ENCODE results near the gene SURF6. TPM values are rescaled to one million over a fixed set of nuclear protein-coding genes. Genes with fewer than 3 reads are reported as not detected.

SURF6 gene
- total RNA-seq, 2 experiments from 2014 or later = 14.2 to 17.3 TPM

- POLR2A ChIA-PET = no interaction called here
- Mint-ChIP-seq H3K27ac (no peak overlapping the region), H3K9me3 (no peaks in the 10 kb centered on the region), H3K4me1 (peaks cover 43% of the 10 kb centered on the region), H3K4me3 (no peak overlapping the region), H3K27me3 (no peaks in the 10 kb centered on the region), H3K36me3 (ENCODE audit: low read depth) (peaks cover 66% of the 10 kb centered on the region)
- no peak for DNase-seq
- CTCF ChIA-PET = interaction anchor here (1.3 to 1.5 kb wide), 2 partner anchors 10 to 36 kb away, joined by 6 read pairs; partner anchors contain the start of genes SURF1 and SURF2
These were observed 30.4 kb upstream of the SURF6 start for GRCh38 chr9:133366435-133366834.

- Mint-ChIP-seq H3K27me3 (no peaks in the 10 kb centered on the region), H3K27ac (no peak overlapping the region), H3K36me3 (ENCODE audit: low read depth) (peaks cover 55% of the 10 kb centered on the region), H3K9me3 (no peaks in the 10 kb centered on the region), H3K4me1 (peaks cover 30% of the 10 kb centered on the region), H3K4me3 (no peak overlapping the region)
- POLR2A ChIA-PET = no interaction called here
- CTCF ChIA-PET = interaction anchor here (0.8 to 1.0 kb wide), 3 partner anchors 9 to 176 kb away, joined by 3 read pairs; no protein-coding TSS in a partner anchor
- no peak for DNase-seq
These were observed 26.5 kb upstream of the SURF6 start for GRCh38 chr9:133362359-133363044.

- H3K36me3 Mint-ChIP-seq (ENCODE audit: low read depth) = peaks cover 53% of the 10 kb centered on the region
- H3K4me1 Mint-ChIP-seq = peaks cover 33% of the 10 kb centered on the region
- no peaks in the 10 kb centered on the region for H3K27me3 Mint-ChIP-seq
- H3K9me3 Mint-ChIP-seq = no peaks in the 10 kb centered on the region
- H3K4me3 Mint-ChIP-seq = no peak overlapping the region
- CTCF ChIA-PET = interaction anchor here (0.6 to 1.2 kb wide), 4 partner anchors 10 to 24 kb away, joined by 3 to 4 read pairs (median 3); partner anchors contain the start of genes MED22 and RPL7A
- H3K27ac Mint-ChIP-seq = no peak overlapping the region
- DNase-seq = no peak
- POLR2A ChIA-PET = no interaction called here
These were observed 25.6 kb upstream of the SURF6 start for GRCh38 chr9:133361507-133362092.

GRCh38 chr9:133360400-133361393 is 24.7 kb upstream of the SURF6 start:
- Mint-ChIP-seq H3K4me1 (peaks cover 32% of the 10 kb centered on the region), H3K9me3 (no peaks in the 10 kb centered on the region), H3K36me3 (ENCODE audit: low read depth) (peaks cover 47% of the 10 kb centered on the region), H3K4me3 (no peak overlapping the region), H3K27me3 (no peaks in the 10 kb centered on the region), H3K27ac (peak overlapping the region; percentile 42)
- ChIA-PET CTCF (interaction anchor here (0.6 to 1.2 kb wide), 5 partner anchors 9 to 25 kb away, joined by 3 to 4 read pairs (median 3); partner anchors contain the start of genes MED22 and RPL7A), POLR2A (no interaction called here)
- no peak for DNase-seq

DNA sequence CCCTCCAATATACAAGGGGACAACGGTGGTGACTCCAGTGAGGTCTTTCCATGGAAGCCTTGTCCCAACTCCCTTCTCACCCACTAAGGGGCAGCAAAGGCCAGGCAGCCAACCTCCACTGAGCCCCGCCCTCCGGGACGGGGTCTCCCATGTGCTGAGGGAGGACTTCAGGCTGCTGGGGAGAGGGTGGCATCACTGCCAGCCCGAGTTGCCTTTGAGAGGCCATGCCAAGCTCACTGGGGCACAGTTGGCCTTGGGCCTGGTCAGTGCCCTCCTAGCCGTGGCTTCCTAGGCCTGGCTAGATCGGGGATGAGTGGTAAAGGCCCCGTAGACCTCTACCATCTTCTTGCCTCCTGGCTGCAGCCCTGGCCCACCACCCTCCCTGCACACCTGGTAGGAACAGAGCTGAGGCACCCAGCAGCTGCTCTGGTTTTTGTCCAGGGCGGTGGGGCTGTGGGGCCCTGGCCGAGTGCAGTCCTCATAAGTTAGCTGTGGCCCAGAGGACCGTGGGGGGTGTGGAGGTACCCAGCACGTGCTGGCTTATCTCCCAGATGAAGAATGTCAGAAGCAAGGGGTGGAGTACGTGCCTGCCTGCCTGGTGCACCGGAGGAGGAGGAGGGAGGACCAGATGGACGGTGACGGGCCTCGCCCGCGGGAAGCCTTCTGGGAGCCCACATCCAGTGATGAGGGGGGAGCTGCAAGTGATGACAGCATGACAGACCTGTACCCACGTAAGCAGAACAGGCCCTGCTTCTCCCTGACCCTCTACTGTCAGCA is 23.6 kb upstream of the SURF6 start:
- no peaks in the 10 kb centered on the region for H3K27me3 Mint-ChIP-seq
- POLR2A ChIA-PET = interaction anchor here (1.0 kb wide), 1 partner anchor 12 kb away, joined by 3 read pairs; the partner anchor contains the start of genes MED22 and RPL7A
- peak overlapping the region; percentile 52 for H3K27ac Mint-ChIP-seq
- CTCF ChIA-PET = interaction anchor here (0.8 to 1.6 kb wide), 4 partner anchors 10 to 17 kb away, joined by 3 to 8 read pairs (median 3); no protein-coding TSS in a partner anchor
- H3K36me3 Mint-ChIP-seq (ENCODE audit: low read depth) = peaks cover 38% of the 10 kb centered on the region
- no peak for DNase-seq
- H3K4me3 Mint-ChIP-seq = no peak overlapping the region
- H3K4me1 Mint-ChIP-seq = peaks cover 42% of the 10 kb centered on the region
- H3K9me3 Mint-ChIP-seq = no peaks in the 10 kb centered on the region

DNA sequence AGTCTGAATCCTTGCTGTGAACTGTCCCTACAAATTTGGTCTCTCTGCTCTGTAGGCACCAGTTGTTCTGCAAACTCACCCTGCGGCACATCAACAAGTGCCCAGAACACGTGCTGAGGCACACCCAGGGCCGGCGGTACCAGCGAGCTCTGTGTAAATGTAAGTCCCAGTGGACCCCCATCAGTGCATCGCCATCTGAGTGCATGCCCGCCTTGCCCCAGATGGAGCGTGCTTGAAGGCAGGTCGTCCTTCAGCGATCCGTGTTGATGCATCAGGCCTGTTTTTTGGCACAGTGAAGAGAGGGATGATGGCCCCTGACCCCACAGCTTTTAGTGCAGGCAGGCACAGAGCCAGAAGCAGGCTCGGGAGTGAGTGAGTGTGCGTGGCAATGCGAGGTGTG is 21.7 kb upstream of the SURF6 start:
- no peaks in the 10 kb centered on the region for H3K9me3 Mint-ChIP-seq
- H3K4me3 Mint-ChIP-seq = peak overlapping the region; percentile 85
- peaks cover 46% of the 10 kb centered on the region for H3K4me1 Mint-ChIP-seq
- no peak for DNase-seq
- ChIA-PET CTCF (interaction anchor here (0.6 to 2.3 kb wide), 7 partner anchors 9 to 446 kb away, joined by 3 to 11 read pairs (median 5); partner anchors contain the start of genes MED22, RPL7A and STKLD1), POLR2A (interaction anchor here (1.1 to 2.5 kb wide), 2 partner anchors 10 to 13 kb away, joined by 4 to 7 read pairs; partner anchors contain the start of genes MED22 and RPL7A)
- peaks cover 30% of the 10 kb centered on the region for H3K36me3 Mint-ChIP-seq (ENCODE audit: low read depth)
- no peak overlapping the region for H3K27ac Mint-ChIP-seq
- no peaks in the 10 kb centered on the region for H3K27me3 Mint-ChIP-seq

GRCh38 chr9:133356391-133357091 is 20.6 kb upstream of the SURF6 start, which contains the start of the genes SURF1 and SURF2:
TSS of gene SURF1 (minus strand) at chr9:133356487. CDS start at chr9:133356453, 34 bp downstream.
TSS of gene SURF2 (plus strand) at chr9:133356550. CDS start at chr9:133356593, 43 bp downstream.
- no peaks in the 10 kb centered on the region for H3K9me3 Mint-ChIP-seq
- peaks cover 32% of the 10 kb centered on the region for H3K36me3 Mint-ChIP-seq (ENCODE audit: low read depth)
- peak; percentile 92 for DNase-seq
- peak within 1 kb of the TSS; percentile 88 for H3K27ac Mint-ChIP-seq
- H3K27me3 Mint-ChIP-seq = no peaks in the 10 kb centered on the region
- ChIA-PET POLR2A (interaction anchor here (1.1 to 2.5 kb wide), 2 partner anchors 9 to 14 kb away, joined by 4 to 7 read pairs; partner anchors contain the start of genes MED22 and RPL7A), CTCF (interaction anchor here (1.0 to 2.3 kb wide), 7 partner anchors 8 to 171 kb away, joined by 3 to 11 read pairs (median 5); partner anchors contain the start of genes MED22, RPL7A and STKLD1)
- H3K4me3 Mint-ChIP-seq = peak within 1 kb of the TSS; percentile 85
- H3K4me1 Mint-ChIP-seq = peaks cover 50% of the 10 kb centered on the region

- POLR2A ChIA-PET = interaction anchor here (1.4 to 2.5 kb wide), 2 partner anchors 15 to 18 kb away, joined by 6 to 7 read pairs; no protein-coding TSS in a partner anchor
- Mint-ChIP-seq H3K27ac (peak overlapping the region; percentile 88), H3K36me3 (ENCODE audit: low read depth) (peaks cover 32% of the 10 kb centered on the region), H3K4me3 (peak overlapping the region; percentile 85), H3K9me3 (no peaks in the 10 kb centered on the region), H3K27me3 (no peaks in the 10 kb centered on the region), H3K4me1 (peaks cover 50% of the 10 kb centered on the region)
- CTCF ChIA-PET = interaction anchor here (0.6 to 2.3 kb wide), 10 partner anchors 9 to 170 kb away, joined by 3 to 11 read pairs (median 4); no protein-coding TSS in a partner anchor
- no peak for DNase-seq
These were observed 19.9 kb upstream of the SURF6 start for GRCh38 chr9:133355881-133356357.

DNA sequence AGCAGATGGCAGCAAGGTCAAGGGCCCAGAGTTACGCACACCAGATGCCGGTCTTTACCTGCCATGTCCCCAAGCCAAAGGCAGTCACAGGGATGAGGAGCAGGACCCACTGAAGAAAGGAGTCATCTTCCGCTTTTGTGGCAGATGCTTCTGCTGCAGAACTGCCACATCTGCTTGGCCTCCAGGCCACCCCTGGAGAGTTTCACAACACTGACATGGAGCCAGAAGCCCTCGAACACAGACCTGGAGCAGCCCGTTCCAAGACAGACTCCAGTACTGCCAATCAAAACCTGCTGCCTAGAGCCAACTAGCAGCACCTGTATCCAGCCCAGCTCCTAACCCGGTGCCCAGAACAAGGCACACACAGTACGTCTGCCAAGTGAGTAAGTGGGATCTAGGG is 18.8 kb upstream of the SURF6 start:
- Mint-ChIP-seq H3K27ac (peak overlapping the region; percentile 41), H3K4me1 (peaks cover 57% of the 10 kb centered on the region), H3K27me3 (no peaks in the 10 kb centered on the region), H3K36me3 (ENCODE audit: low read depth) (peaks cover 42% of the 10 kb centered on the region), H3K9me3 (no peaks in the 10 kb centered on the region), H3K4me3 (peak overlapping the region; percentile 85)
- CTCF ChIA-PET = interaction anchor here (1.1 to 1.3 kb wide), 3 partner anchors 11 to 169 kb away, joined by 3 to 6 read pairs (median 5); no protein-coding TSS in a partner anchor
- DNase-seq = no peak
- POLR2A ChIA-PET = interaction anchor here (1.4 kb wide), 1 partner anchor 19 kb away, joined by 6 read pairs; no protein-coding TSS in a partner anchor

DNA sequence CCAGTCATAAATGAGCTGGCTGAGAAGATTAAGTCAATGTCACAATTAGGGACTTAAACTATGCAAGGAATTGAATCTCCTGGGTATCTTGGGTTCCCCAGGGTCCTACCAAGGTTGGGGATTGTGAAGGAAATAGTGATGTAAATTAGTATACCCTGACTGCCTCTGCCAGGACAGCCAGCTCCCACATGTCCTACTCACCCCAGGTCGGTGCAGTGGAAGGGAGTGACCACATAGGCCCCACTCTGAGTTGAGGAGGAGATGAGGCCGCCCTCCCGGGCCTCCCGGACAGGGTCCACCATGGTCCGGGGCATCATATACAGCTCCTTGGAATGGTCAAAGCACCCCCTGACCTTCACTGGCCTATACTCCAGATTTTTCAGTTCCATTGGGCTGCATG is 17.6 kb upstream of the SURF6 start:
- POLR2A ChIA-PET = no interaction called here
- Mint-ChIP-seq H3K4me1 (peaks cover 62% of the 10 kb centered on the region), H3K27me3 (no peaks in the 10 kb centered on the region), H3K9me3 (no peaks in the 10 kb centered on the region), H3K27ac (no peak overlapping the region), H3K36me3 (ENCODE audit: low read depth) (peaks cover 54% of the 10 kb centered on the region), H3K4me3 (no peak overlapping the region)
- CTCF ChIA-PET = interaction anchor here (0.7 kb wide), 1 partner anchor 10 kb away, joined by 3 read pairs; no protein-coding TSS in a partner anchor
- no peak for DNase-seq

Data from activated CD4-positive, alpha-beta T cell treated with anti-CD3 and anti-CD28 coated beads, Interleukin-2, amount 10 ng/mL, durations not matched to agents 7 days and 5 days (primary cell).